ENCODE measurements around the gene RAB33A.

RAB33A gene

DNA sequence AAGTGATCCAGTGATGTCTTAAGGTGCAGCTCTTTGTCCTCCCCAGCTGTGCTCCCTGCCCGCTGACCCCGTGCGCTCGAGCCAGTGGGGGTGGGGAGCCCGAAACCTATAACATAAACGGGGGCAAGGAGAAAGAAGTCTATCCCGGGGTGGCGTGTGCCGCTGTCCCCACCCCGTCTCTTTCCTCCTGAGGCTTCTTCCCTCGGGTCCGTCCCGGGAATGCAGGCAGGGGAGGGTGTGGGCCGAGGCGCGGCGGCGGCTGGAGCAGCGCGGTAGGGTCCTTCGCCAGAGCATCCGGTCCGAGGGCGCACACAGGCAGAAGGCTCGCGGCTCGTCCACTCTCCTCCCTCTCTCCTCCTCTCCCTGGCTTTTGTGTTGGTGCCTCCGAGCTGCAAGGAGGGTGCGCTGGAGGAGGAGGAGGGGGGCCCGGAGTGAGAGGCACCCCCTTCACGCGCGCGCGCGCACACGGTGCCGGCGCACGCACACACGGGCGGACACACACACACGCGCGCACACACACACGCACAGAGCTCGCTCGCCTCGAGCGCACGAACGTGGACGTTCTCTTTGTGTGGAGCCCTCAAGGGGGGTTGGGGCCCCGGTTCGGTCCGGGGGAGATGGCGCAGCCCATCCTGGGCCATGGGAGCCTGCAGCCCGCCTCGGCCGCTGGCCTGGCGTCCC, at the start of gene RAB33A:
TSS of gene RAB33A (plus strand) at position 517 of the 681 bp plus-strand sequence. CDS start at position 618, 101 bp downstream.
- no peak for DNase-seq (ENCODE audit: low read depth)

DNA sequence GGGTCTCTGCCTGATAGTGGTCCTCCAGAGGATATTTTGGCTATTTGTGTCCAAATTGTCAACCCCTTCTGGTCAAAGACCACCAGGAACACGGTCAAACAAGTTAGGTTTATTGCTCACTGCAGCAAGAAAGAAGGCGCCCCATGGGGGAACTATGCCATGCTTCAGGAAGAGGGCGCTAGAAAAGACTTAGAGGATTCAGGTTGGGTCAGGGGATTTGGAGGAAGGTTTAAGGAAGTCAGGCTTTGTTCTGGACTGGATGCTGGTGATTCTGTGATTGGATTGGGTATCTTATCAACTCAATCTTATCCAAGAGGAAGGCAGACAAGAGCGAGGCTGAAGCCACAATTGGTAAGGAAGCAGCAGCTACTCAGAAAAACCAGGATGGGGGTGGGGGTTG, 47.2 kb upstream of the RAB33A start:
- DNase-seq (ENCODE audit: low read depth): no peak

DNA sequence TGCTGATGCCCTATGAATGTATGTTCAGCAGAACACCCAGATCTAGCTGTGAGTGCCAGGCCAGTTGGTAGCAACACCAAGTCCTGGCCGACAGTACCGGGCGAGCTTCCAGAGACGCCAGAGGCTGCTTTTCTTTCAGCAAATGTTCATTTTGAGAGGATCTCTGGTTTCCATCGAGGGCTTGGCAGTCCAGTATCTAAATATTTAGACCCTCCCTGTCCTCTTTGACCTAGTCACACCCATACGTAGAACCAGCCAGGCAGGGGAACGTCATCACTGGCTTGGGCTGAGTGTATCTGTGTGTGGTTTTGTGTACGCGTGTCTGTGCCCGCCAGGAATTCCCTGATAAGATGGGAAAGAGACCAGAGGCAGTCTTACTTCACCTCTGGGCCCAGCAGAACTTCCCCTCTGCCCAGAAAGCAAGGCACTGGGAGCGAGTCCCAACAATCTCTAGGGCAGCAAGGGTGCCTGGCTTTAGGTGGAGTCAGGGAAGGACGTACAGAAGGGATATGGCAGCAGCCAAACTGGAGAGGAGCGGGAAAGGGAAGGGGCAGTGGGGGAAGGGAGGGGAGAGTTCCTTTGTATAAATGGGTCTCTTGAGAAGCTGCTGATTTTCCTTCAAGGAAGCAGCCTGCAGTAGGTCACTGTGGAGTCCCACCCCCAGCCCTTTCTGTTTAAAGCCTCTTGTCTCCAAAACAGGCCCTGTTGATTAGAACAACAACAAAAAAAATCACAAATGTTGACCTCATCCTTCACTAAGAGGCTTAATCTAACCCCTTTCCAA, 46.5 kb upstream of the RAB33A start:
- DNase-seq (ENCODE audit: low read depth): no peak

DNA sequence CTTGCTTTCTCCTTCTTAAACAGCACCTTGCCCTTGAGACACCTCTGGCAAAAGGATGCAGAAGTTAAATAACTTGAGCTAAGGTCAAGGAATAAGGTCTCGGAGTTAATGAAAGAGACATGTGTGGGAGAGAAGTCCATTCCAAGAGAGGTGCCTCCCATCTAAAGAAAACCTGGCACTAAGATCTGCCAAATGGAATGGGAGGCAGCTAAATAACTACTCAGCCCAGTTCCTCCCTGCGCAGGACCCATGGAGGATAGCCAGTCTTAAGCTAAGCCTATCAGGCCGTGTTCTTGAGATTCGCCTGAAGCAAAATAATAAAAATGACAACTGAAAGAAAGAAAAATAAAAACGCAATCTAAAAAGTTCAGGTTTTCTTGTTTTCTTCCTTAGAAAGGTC, 40.8 kb upstream of the RAB33A start:
- DNase-seq (ENCODE audit: low read depth): no peak

DNA sequence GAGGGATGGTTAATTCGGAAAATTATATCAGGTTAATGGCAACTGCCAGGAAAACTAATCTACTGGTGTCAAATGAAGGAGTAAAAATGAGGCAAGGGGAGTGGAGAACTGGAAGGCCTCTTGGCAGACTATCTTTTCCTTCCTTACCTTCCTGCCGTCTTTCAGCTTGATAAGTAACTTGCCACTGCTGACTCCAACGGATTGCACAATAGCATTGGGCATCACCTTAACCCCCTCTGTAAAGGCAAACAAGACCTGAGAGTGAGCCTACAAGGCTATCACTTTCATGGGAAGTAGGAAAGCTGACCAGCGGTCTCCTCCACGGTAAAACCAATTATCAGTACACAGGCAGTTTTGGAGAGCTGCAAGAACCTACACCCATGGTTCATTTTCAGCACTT, 35.3 kb upstream of the RAB33A start:
- DNase-seq (ENCODE audit: low read depth): no peak

DNA sequence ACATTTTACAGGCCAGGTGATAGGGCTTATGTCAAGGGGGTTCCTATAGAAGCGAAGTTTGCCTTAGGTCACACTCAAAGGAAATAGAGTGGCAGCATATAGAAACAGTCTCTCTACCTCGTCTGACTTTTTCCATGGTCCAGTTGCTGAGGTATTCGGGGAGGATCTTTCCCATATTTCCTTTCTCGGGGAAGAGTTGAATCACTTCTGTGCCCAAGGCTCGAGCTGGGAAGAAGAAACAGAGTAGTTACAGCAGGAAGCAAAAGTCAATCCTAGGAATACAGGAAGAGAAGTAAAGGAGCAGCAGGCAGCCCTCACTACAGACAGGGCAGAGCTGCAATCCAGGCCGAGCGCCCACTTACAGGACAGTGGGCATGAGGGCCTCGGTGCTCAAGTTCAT, 34.8 kb upstream of the RAB33A start:
- no peak for DNase-seq (ENCODE audit: low read depth)

DNA sequence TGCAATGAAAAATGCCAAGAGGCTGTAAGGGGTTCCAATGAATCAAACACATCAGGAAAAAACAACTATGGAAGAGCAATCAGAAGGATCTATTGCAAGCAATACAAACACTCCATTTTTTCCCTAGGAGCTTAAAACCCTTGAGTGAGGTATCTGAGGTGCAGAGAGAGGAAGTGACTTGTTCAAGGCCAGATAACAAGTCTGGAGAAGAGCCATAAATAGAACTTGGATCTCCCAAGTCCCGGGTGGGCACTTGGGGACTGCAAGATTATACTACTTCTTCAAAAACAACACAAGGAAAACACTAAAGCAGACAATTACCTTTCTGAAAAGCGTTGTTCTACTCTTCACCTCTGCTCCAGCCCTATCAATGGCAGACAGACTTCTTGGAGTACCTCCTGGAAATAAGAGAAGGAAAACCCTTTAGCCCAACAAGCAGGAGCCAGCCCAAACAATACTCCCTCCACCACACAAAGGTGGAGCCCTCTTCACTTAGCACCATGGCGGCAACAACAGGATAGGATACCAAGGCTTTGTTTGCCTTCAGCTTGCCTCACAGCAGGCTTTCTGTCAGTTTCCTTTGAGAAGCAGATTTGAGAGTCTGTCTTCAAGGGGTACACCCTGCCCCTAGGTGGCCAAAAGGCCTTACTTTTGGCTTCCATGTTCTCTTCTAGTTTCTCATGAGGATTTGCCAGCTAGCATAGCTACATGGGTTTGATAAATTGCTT, 32.1 kb upstream of the RAB33A start:
- DNase-seq (ENCODE audit: low read depth): no peak

DNA sequence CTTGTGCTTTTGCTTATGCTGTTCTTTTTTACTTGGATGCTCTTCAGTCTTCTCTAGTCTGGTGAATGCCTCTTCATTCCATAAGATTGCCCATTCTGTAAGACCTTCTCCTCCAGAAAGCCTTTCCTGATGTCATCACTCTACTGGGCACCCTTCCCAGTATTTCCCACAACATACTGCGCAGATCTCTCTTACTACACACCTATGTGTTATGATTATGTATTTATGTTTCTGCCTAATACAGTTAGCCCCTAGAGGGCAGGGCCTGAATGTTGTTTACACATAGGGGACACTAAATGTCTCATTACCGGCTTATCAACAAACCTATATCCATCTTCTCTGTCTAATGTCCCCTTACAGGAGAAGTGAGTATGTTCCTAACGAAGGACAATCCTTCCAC, 27.3 kb upstream of the RAB33A start:
- DNase-seq (ENCODE audit: low read depth): no peak

DNA sequence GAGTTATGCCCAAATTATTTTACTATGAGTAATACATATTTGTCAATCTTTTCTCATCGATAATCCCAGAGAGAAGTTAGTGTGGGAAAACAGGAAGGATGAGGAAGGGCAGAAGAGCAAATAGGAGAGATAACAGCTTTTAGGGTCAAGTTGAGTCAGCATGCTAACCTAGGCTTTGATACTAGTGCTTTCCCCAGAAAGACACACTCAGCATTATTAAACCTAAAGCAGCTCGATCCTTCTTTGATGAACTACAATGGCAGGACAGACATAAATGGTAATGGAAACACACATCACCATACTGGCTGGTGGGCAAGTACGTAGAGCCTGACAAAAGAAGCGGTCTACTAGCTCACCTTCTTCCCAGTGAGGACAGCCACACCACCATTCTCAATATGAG, 26.6 kb upstream of the RAB33A start:
- no peak for DNase-seq (ENCODE audit: low read depth)

DNA sequence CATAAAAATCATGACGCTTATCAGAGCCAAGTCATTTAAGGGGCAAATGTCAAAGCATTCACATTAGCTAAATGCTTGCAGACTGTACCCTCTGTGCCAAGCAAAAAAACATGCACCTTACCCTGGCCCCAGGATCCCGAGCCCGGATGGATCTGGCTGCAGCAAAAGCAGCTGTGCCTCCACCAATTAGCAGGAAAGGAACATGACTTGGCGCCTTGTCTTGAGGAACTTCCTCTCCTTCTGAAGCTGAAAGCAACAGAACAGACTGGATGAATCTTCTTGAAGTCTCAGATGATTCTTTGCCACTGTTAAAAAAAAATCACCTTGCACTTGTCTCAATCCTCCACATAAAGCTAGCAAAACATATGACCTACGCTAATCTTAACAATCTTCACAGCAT, 24.1 kb upstream of the RAB33A start:
- DNase-seq (ENCODE audit: low read depth): no peak

DNA sequence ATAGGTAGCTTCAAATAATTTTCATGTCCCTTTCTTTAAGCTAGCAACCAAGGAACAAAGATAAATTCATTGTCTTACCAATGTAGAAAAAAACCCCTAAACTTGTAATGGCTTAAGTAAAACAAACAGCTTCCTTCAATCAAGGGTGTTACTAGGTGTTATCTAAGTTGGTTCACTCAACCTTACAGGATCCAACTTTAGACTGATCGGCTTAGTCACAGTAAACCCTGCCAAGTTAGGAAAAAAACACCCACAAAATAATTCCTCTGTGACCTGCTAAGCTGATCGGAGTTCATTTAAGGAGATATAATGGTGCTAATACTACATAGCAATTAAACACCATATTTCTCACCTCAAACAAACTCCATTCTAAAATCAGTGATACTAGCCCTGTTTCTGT, 16.2 kb upstream of the RAB33A start:
- no peak for DNase-seq (ENCODE audit: low read depth)

DNA sequence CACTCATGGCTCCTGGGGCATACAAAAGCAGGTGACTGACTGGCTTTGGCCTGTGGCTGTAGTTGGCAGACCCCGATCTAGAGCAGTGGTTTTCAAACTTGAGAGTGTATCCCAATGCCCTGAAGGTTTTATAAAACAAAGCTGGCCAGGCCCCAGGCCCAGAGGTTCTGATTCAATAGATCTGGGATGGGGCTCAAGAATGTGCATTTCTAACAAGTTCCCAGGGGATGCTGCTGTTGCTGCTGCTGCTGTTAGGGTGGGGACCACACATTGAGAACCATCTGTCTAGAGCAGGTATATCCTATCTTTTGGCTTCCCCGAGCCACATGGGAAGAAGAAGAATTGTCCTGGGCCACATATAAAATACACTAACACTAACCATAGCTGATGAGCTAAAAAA, 13.5 kb upstream of the RAB33A start:
- no peak for DNase-seq (ENCODE audit: low read depth)

DNA sequence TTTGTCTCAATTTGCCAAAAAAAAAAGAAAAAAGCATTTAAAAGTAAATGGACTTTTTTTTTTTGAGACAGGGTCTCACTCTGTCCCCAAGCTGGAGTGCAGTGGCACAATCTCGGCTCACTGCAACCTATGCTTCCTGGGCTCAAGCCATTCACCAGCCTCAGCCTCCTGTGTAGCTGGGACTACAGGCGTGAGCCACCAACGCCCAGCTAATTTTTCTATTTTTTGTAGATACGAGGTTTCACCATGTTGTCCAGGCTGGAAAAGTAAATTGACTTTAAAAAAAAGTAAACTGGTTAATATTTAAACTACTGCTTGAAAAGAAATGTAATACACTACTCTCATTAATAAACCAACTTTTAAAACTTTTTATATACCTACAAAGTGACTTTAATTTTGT, 12.0 kb upstream of the RAB33A start:
- DNase-seq (ENCODE audit: low read depth): no peak

DNA sequence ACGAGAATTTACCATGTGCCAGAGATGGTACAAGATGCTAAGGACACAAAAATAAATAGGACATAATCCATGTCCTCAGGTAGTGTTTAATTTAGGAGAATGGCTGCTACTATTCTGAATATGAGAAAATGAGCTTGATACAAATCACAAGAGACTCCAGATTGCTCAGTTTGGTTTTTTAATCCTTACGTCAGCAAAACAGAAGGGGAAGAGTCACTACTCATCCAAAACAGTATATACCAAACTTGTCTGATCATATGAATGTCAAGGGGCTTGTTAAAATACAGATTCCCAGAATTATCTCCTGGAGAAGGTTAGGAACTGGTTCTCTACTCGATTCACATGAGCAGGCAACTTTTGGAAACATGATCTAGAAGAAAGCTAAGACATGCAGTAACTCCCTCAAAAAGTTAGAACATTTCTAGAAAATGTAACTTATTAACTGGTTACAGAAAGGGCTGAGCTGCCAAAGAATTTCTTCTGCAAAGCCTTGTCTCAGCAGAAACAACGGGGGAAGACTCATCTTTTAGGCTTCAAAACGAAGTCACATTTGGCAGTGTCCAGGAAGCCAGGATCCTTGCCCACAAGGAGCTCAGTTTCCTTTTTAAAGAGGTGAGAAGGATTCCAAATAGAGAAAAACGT, 9.5 kb upstream of the RAB33A start:
- no peak for DNase-seq (ENCODE audit: low read depth)

DNA sequence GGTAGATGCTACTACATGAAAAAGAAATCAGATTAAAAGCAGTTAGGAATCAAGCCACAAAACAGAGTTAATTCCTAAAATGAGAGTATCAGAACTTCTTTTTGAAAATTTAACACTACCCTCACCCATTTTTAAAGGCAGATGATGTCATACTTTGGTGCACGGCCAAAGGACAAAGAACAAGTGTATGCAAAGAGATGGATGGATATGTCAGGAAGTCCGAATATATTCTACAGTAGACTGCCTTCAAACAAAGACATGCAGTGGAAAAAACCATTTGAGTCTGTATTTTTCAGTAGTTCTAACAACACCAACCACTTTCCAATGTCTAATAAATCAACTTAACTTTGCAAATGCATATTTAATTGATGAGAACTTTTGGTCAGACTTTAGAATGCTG, 8.4 kb upstream of the RAB33A start:
- DNase-seq (ENCODE audit: low read depth): no peak

DNA sequence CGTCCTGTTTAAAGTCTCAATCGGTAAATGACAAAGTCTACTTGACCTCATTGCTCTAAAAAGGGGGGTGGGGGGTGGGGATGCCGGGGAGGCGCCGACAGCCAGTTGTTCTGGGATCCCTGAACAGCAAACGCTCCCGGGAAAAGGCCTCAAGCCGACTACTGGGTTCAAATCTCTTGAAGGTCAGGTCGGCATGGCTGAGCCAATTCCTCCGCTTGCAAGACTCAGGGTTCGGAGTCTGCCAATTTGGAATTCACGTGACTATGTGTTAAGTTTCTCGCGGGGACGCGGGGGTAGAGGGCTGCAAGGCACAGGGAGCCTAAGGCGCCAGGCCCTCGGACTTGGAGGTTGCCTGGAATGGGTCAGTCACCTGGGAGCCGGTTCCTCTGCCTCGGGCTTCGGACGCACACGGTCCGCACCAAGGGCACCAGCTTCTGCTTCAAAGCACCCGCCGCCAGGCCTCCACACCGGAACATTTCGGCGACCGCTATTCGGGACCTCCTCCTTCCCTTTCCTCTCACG, 6.5 kb upstream of the RAB33A start:
- no peak for DNase-seq (ENCODE audit: low read depth)

DNA sequence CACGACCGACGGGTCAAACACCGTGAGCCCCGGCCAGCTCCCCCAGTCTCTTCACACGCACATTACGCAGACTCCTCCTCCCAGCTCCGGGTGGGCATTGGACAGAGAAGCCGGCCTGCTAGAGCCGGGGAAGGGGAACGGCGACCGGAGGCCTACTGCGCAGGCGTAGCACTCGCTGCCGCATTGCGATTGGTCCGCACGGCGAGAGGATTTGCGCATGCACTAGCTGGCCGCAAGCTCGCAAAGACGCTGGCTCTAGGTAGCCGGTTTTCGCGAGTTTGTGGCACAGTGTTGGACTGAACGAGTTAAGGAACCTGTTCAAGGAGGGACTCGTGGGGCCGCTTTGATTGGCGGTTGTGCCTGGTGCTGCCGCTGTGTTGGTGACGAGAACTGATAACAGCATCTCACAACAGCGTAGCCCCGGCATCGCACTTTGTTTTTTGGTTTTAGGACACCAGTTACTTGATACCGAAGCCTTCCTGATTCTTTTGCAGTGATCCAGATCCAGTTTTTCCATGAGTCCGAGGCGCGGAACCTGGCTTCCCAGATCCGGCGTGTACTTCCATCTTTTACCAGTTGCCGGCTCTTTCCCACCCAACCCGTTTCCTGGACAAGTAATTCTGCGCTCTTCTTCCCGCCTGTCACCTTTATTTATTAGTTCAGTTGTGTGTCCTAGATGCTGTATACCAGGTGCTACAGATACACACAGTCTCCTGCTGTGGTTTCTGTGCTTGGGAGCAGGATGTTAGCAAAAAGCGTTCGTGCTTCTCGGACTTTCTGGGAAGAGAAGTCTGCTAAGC, 5.9 kb upstream of the RAB33A start, which contains the start of gene AIFM1:
TSS of gene AIFM1 (minus strand) at position 139 of the 800 bp plus-strand sequence. CDS start 185 bp downstream, outside the sequence.
- peak; percentile 75 for DNase-seq (ENCODE audit: low read depth)

DNA sequence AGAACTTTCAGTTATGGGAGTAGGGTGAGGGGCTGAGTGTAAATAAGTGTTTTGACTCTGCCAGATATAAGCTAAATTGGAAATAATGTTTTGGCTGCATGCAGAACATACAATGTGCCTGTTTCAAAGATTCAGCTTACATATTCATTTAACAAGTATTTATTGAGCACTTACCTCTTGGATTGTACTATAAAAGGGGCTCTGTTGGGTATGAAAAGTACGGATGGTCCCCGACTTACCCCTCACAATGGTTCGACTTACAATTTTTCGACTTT, 5.3 kb upstream of the RAB33A start:
- no peak for DNase-seq (ENCODE audit: low read depth)

DNA sequence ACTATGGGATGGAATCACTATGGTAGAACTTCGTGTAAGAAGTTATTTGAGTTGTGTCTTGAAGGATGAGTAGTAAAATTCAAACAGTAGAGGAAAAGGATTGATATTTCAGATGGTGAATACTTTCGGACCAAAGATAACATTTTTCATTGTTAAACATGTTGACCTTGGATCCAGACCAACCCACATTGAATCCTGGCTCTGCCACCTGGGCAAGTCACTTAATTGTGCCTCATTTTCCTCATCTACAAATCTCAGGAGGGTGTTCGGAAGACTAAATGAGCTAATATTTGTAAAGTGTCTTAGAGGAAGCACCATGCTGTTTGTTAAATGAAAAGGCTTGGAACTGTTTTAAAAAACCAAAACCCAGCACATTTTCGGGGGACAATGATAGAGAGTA, 4.7 kb upstream of the RAB33A start:
- no peak for DNase-seq (ENCODE audit: low read depth)

DNA sequence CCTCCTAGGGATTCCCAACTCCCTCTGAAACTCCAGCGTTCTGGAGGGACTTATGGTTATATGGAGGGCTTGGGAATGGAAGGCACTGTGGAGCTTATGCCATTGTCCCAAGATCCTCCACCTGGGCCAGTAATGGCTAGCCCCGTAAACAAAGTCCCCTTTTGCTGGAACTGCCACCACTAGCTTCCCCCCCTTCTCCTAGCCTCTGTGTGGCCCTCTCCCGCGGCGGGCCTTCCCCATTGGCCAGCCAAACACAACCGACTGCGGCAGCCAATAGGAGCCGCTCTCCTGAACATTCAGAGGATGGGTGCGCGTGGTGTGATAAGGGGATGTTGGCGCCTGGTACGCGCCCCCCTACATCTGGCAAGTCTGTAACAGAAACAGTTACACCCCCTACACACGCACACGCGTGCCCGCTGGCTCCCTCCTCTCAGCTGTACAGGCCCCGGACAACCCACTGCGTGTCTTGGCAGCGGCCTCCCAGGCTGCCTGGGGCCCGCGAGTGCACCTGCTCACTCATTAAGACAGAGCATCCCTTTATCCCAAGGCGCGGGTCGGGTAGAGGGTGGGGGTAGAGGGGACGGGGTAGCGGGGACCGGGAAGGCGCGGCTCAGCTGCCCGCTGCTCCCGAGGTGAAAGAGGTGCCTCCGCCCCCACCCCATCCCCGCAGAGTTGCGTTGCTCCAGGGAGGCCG, 863 bp upstream of the RAB33A start:
- no peak for DNase-seq (ENCODE audit: low read depth)

Data from GM04503 (cell line).